ENCODE measurements around the gene STK32B. TPM values are rescaled to one million over a fixed set of nuclear protein-coding genes. Genes with fewer than 3 reads are reported as not detected.

Gene STK32B
- total and polyA plus RNA-seq, 2 of the 4 experiments (the other 2 are of a cell fraction), result 5.5 to 6.3 TPM

DNA sequence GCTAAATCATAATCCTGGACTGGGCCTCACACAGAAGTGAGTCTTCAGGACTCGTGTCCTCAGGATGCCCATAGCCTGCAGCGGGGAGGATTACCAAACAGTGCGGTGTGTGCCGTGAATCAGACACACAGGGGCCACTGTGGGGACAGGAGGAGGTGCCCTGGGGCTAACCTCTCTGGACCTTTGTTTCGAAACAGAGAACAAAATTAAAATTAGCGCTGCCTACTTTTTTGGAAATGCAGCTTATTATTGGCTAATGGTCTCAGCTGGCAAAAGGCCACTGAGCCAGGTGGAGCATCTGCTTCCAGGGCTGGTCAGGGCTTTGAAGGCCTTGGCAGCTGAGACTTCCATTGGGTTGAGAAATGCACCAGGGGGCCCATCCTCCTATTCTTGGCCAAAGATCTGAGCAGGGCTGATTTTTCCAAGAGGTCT, 420.9 kb downstream of the STK32B start:
- no peak for TF ChIP-seq BHLHE40 (IDR thresholded peaks at IDR 0.05; ENCODE audit: low read depth, low read length)
- TF ChIP-seq POLR2A (IDR thresholded peaks at IDR 0.05; ENCODE audit: low read depth, low read length), result no peak
- no peak for TF ChIP-seq CEBPB (IDR thresholded peaks at IDR 0.05; ENCODE audit: low read depth, low read length)
- no peak for TF ChIP-seq RAD21 (IDR thresholded peaks at IDR 0.05; ENCODE audit: low read length)
- TF ChIP-seq FOS (IDR thresholded peaks at IDR 0.05; ENCODE audit: low read depth, low read length), result no peak
- TF ChIP-seq RCOR1 (IDR thresholded peaks at IDR 0.05; ENCODE audit: insufficient replicate concordance, low read length), result no peak
- CTCF ChIA-PET, result no interaction called here

More for the DNA sequence above, 420.9 kb downstream of the STK32B start:
- H4K91ac ChIP-seq (ENCODE audit: insufficient read depth, low read depth, low read length), result no peak overlapping the region
- H3K23ac ChIP-seq (ENCODE audit: low read depth, low read length), result no peak overlapping the region
- H2BK120ac ChIP-seq (ENCODE audit: low read depth, low read length), result no peak overlapping the region
- H3K79me1 ChIP-seq (ENCODE audit: low read depth in 1 of 2, low read length in 2 of 2), result no peaks in the 10 kb centered on the region
- no peak overlapping the region for H4K8ac ChIP-seq (ENCODE audit: low read depth in 2 of 2, low read length in 2 of 2)
- no peak overlapping the region for H2BK5ac ChIP-seq (ENCODE audit: low read depth, low read length, poor library complexity, severe bottlenecking)
- no peak overlapping the region for H3K56ac ChIP-seq (ENCODE audit: extremely low read depth, insufficient read depth, low read length)
- H2AK5ac ChIP-seq (ENCODE audit: low read depth, low read length), result no peak overlapping the region
- H2AK9ac ChIP-seq (replicated peaks; ENCODE audit: low read depth, low read length, poor library complexity), result no peak overlapping the region
- no peak overlapping the region for H4K5ac ChIP-seq (ENCODE audit: low read depth, low read length)
- 92% methylated on average over 5 of the region's 6 CpGs; no CpG with 5 or more reads in 1 of the 2 experiments for WGBS, 2 experiments (ENCODE audit: extremely low coverage in 2 of 2, insufficient read length in 1 of 2)
- no peak overlapping the region for H3K14ac ChIP-seq (replicated peaks; ENCODE audit: low read depth, low read length)
- dilution Hi-C loops (cut with HindIII; ENCODE audit: low sequenced_read_pairs, unreplicated experiment), result no loop called here
- no peak overlapping the region for H2BK15ac ChIP-seq (ENCODE audit: low read depth, low read length)
- H3K4ac ChIP-seq (ENCODE audit: low read depth, low read length), result no peak overlapping the region
- no peaks in the 10 kb centered on the region; the same call in 1 of the 2 replicates for H3K9me1 ChIP-seq (ENCODE audit: insufficient read depth, low read length)
- no TSS peak for BruUV-seq (replicated peaks)
- in situ Hi-C loops (cut with MboI; ENCODE audit: low sequenced_read_pairs), result no loop called here
- H3K27ac ChIP-seq (ENCODE audit: insufficient read depth, low read length), result no peak overlapping the region
- no peak for DNase-seq
- ATAC-seq (ENCODE audit: low read depth), result no peak
- H3K27me3 ChIP-seq (ENCODE audit: control insufficient read depth, insufficient read depth, low read length), result no peaks in the 10 kb centered on the region
- intact Hi-C loops (cut with micrococcal nuclease), result no loop called here
- H3K4me1 ChIP-seq (ENCODE audit: control insufficient read depth, insufficient read depth, low read length), result peaks cover 7% of the 10 kb centered on the region; the same call in 1 of the 2 replicates
- no peak overlapping the region for H3K4me2 ChIP-seq (ENCODE audit: low read depth, low read length)
- no peak overlapping the region for H3K9ac ChIP-seq (ENCODE audit: low read depth, low read length)
- POLR2A ChIA-PET (ENCODE audit: unreplicated experiment), result no interaction called here
- H3K9me3 ChIP-seq (ENCODE audit: control insufficient read depth, insufficient read depth, low read length), result no peaks in the 10 kb centered on the region
- no peak overlapping the region for H3K4me3 ChIP-seq (ENCODE audit: insufficient read depth, low read depth, low read length)
- H2AFZ ChIP-seq (replicated peaks; ENCODE audit: low read length, poor library complexity), result no peak overlapping the region
- H2BK20ac ChIP-seq (ENCODE audit: low read depth, low read length), result no peak overlapping the region
- H3K36me3 ChIP-seq (ENCODE audit: control insufficient read depth, insufficient read depth, low read length), result peaks cover 5% of the 10 kb centered on the region
- no peak overlapping the region for H3K18ac ChIP-seq (ENCODE audit: low read depth, low read length)
- H4K20me1 ChIP-seq (ENCODE audit: insufficient read depth, low read length), result no peaks in the 10 kb centered on the region
